CD4-positive, alpha-beta T cell treated with Interleukin-1 beta for 1 hour (primary cell): Measurements from ENCODE around the gene ANKRD34A.

Experiments used
- DNase-seq, 2 donors: peaks; one replicate each; pipeline ENCODE4 v3.0.0-alpha.2; 2020 to 2022

Gene ANKRD34A

DNA sequence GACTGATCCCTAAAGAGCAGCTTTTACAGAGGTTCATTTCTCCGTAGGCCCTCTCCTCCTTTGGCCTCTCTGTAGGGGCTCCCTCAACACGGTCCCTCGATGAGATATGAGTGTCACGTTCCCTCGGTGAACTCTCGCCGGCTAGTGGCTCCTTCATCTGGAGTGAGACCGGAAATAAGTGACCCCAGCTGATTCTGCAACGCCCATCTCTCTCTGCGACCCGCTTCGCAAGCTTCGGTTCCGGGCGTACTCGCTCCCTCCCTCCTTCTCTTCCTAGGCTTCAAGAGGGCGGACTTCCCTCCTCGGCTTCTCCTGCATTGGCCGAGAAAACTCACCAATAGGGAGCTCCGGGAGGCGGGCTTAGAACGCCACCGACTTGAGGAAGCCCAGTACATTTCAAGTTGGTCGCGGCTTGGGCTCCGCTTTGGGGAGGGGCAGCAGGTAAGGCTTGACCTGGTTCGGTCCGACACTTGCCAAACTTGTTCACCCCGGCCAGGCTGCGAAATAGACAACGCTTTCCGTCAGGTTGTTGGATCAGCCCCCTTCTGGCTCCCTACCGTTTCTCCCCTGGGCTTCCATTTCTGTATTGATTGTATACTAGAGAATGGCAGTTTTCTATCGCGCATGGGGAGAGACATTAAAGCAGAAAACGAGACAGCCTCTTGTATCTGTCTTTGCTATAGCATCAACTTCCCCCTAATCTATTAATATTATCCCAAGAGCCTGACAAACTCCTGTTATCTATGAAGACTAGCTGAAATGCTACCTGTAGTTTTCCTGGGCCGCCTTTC is at the start of gene ANKRD34A, which contains the start of gene POLR3GL:
ANKRD34A (minus strand) TSS at position 248 of the 791 bp plus-strand sequence. CDS start 2,816 bp downstream, outside the sequence.
POLR3GL (plus strand) TSS at position 363 of the 791 bp plus-strand sequence. CDS start 10,176 bp downstream, outside the sequence.
- DNase-seq, result peak; percentile 92 to 94

DNA sequence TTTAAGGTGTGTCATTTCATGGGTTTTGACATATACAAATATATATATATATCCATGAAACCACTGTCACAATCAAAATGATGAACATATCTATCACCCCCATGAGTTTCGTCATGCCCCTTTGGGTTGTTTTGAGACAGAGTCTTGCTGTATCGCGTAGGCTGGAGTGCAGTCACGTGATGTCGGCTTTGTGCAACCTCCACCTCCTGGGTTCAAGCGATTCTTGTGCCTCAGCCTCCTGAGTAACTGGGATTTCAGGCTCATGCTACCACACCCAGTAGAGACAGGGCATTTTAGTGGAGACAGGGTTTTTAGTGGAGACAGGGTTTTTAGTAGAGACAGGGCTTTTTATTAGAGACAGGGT is 49.2 kb upstream of the ANKRD34A start:
- no peak for DNase-seq

DNA sequence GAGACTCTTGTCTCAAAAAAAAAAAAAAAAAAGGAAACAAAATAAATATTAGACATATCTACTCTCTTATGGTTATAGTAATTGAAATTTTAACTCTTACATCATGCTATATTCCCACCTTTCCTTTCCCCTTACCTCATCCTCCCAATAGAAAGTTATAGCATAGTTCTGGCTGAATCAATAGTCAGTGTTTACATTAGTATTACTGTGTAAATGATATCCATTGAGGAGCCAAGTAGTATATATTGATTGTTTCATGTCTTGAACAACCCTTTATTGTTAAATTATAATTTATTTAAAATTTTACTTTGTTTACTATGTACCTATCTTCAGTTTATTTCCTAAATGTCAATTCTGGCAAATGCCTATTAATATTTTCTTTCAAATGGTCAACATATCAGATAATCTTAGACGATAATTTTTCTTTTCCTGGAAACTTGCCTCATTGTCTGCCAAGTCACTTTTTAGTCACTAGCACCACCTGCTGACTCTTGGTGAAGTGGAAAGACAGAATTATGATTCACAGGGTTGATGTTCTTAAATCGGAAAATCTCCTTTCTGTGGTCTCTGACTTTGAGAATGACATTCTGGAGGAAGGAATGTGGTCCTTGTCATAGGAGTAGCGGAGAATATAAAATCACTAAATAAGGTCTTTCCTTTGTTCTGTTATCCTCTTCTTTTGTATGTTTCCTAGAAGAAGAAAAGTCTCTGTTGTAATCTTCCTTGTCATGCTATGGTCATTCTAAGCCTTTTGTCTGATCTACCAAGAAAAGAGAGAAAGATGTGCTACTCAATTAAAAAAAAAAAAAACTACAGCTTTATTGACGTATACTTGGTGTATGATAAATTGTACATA is 48.6 kb upstream of the ANKRD34A start:
- DNase-seq, result peak; percentile 58 to 81

DNA sequence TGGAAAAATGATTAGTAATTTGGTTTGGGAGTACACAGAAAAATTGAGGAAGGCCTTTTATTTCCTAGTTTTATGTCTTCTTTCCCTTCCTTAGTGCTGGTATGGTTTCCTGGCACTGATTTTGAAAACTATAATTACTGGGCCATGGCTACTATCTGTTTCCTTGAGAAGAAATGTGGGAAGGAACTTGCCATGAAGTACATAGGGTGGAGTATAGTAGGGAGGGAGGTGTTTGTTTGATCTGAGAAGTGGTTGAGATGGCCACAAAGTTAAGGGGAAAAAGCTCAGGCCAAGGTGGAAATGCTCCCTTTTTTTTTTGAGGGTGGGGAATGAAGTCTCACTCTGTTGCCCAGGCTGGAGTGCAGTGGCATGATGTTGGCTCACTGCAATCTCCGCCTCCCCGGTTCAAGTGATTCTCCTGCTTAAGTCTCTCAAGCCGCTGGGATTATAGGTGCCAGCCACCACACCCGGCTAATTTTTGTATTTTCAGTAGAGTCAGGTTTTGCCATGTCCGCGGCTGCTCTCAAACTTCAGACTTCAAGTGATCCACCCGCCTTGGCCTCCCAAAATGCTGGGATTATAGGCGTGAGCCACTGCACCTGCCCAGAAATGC is 45.9 kb upstream of the ANKRD34A start:
- DNase-seq, result no peak

DNA sequence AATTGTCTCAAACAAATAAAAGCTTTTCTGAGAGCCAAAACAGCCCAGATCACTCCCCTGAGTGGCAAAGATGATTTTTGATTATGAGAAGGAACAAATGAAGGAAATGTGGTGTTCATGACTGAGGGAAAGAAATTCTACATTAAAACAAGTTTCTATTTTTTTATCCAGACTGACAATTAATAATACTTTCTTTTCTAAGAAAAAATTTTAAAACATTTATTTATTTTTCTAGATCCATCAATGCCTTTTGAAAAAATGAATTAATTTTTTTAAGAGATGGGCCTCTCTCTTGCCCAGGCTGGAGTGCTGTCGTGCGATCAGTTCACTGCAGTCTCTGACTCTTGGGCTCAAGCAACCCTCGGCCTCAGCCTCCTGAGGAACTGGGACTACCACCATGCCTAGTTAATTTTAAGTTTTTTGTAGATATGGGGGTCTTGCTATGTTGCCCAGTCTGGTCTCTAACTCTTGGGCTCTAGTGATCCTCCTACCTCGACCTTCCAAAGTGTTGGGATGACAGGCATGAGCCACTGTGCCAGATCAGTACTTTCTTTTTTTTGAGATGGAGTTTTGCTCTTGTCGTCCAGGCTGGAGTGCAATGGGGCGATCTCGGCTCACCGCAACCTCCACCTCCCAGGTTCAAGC is 43.2 kb upstream of the ANKRD34A start:
- DNase-seq, result no peak

DNA sequence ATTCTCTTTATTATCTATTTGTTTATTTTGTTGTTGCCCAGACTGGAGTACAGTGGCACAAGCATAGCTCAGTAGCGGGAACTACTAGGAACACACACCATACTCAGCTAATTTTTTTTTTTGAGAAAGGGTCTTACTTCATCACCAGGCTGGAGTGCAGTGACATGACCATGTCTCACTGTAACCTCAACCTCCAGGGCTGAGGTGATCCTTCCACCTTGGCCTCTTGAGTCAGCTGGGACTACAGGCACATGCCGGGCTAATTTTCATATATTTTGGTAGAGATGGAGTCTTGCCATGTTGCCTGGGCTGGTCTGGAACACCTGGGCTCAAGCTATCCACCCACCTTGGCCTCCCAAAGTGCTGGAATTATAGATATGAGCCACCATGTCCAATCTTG is 37.3 kb upstream of the ANKRD34A start:
- no peak for DNase-seq

DNA sequence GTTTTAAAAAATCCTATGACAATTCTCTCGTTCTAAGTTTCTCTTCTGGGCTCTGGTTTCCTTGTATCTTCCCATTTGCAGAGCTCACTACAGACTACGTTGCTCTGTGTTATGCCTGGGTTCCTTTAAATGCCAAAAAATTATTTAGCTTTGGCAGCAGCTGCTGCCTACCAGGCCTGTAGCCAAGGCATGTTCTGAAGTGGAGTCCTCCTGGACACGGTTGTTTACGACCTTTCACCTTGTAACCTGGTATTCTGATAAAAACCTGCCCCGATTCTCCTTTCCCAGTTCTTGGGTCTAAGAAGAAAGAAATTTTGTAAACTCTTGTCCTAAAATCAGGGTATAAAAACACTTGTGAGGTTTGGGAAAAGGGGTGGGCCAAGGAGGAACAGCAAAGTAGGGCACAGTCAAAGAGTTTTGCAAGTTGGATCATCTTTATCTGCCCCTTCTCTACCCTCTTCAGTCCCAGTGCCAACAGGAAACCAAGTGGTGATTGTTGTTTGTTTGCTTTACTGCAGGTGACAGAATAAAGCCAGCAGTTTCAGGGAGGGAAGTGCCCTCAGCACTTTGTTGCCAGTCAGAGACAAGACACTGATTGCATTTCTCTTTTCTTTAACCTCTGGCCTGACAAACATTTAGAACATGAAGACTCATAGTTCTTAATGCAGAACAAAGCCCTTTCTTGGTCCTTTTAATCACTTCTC is 35.1 kb upstream of the ANKRD34A start:
- DNase-seq, result peak; percentile 46 to 69

DNA sequence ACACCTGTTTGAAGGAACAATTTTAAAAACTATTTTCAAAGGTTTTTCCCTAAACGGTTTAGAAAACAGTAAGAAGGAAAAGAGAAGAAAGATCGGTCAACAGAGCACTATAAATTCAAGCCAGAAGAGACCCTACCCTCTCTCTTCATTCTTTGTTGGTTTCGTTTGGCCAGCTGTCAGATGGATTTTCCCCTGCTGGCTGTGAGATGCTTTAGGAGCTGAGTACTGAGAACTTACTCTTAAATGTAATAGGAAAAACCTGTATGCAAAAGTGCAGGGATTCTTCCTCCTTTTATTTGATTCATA is 33.3 kb upstream of the ANKRD34A start:
- no peak for DNase-seq

DNA sequence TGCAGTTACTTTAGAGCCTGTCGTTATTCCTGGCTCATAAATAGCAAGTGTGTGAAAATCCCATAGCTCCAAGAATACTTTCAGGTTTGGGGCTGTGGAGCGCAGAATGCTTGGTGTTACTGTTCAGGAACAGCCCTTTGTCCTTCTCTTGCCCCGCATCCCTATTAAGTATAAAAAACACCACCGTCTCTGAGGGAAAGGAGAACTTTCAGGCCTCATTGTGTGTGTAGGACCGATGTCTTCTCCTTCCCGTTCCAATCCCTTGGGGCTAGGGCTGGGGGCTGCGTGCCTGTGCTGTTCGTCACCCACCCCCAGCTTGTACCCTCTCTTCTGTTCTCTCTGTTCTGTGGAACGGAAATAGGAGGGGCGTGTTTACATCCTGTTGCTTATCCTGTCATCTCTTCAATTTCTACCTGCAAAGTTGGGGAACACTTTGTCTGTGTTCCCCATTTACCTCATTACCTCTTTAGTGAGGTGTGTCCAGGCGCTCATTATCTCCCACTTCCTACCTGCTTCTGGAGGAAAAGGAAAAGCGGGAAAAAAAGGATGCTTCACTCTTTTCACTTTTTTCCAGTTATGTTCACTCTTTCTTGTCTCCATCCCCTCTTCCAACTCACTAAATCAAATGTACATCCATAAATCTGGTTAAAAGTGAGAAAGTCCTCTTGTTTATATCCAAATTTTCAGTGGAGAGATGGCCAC is 32.8 kb upstream of the ANKRD34A start:
- DNase-seq, result peak; percentile 72 to 73

DNA sequence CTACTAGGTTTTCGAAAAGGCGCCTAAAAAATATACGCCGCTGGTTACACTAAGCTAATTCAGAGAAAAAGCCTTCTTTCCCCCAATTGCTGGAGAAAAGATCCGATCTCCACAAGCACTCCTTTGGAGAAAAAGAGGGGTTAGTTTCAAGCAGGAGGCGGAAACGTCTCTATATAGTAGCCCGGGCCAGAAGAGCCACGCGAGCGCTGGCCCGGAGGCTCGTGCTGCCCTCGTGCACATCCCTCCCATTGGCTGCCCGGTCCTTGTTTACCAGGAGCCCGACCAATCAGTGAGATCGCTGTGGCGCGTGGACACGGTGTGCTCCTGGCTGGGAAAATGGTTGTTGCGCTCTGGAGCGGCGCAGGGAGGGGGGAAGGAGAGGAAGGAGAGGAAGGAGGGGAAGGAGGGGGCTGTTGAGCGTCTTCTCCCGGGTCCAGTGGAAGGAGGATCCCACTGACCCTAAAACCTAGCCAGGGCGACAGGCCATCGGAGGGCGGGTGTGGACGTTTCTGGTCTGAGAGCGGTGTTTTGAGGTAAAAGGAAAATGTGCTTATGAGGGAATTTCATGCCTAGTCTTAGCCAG is 32.1 kb upstream of the ANKRD34A start, which contains the start of gene TXNIP:
TXNIP (minus strand) TSS at position 147 of the 583 bp plus-strand sequence. CDS start 313 bp downstream, outside the sequence.
- peak; percentile 94 to 96 for DNase-seq

DNA sequence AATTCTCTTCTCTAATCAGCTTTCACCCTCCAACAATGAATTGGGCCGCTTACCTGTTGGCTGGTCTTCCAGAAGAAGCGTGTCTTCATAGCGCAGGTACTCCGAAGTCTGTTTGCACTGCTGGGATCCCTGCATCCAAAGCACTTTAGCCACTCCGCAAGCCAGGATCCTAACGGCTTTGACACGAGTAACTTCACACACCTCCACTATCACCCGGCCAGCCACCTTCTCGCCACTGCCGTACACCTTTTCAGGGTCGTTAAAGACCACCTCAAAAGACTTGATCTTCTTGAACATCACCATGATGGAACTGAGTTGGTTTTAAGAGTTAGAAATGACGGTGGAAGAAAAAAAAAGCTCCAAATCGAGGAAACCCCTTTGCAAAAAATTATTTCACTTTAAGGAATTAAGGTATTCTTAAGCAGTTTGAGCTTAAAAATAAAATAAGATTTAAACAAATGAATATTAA is 31.6 kb upstream of the ANKRD34A start:
- no peak for DNase-seq

DNA sequence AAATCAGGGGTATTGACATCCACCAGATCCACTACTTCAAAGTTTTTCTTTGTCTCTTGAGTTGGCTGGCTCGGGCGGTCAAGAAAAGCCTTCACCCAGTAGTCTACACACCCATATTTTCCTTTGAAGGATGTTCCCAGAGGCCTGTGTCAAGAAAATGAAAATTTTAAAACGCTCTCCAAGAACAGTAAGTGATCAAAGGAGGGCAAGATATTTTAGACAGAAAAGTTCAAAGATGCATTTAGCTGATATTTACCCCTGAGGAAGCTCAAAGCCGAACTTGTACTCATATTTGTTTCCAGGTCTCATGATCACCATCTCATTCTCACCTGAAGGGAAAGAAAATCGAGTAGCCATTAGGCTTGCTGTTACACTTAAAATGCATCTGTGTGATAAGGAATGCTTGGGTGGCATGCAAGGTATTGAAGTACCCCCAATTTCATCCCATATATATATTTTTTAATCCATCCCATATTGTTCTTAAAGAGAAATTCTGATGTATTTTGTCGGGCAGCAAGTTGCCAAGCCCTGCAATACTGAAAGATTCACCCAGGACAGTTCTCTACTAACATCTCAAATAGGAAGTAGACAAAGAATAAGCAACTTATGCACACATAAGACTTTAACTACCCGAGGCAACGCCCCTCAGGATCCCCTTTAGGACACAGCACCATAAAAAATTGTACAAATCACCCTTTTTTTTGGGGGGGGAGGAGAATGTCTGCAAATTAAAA is 30.9 kb upstream of the ANKRD34A start:
- DNase-seq, result no peak

DNA sequence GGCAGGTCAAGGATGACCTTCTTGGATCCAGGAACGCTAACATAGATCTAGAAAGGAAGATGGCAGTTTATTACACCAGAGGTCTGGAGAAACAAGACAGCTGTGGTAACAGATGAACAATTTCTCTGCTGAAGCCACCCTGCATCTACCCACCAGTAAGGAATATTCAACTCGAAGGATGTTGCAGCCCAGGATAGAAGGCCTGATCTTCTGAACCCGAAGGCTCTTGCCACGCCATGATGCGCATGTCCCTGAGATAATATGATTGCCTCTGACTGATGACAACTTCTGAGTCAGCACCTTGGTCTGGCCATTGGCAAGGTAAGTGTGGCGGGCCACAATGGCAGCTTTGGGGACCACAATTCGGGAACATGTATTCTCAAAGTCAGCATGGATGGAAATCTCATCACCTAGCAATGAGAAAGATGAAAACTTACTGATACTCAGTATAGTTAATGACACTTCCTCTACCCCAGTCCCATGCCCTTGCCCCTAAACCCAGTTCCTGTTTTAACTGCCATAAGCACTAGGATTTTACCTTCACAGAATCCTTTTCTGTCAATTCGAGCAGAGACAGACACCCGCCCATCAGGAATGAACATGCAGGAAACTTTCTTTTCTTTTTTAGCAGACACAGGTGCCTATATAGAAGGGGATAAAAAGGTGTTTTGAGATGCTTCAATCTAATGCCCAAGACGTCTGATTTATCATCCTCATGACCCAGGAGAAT is 30.2 kb upstream of the ANKRD34A start:
- DNase-seq, result peak in 1 of 2 donors; percentile 32

DNA sequence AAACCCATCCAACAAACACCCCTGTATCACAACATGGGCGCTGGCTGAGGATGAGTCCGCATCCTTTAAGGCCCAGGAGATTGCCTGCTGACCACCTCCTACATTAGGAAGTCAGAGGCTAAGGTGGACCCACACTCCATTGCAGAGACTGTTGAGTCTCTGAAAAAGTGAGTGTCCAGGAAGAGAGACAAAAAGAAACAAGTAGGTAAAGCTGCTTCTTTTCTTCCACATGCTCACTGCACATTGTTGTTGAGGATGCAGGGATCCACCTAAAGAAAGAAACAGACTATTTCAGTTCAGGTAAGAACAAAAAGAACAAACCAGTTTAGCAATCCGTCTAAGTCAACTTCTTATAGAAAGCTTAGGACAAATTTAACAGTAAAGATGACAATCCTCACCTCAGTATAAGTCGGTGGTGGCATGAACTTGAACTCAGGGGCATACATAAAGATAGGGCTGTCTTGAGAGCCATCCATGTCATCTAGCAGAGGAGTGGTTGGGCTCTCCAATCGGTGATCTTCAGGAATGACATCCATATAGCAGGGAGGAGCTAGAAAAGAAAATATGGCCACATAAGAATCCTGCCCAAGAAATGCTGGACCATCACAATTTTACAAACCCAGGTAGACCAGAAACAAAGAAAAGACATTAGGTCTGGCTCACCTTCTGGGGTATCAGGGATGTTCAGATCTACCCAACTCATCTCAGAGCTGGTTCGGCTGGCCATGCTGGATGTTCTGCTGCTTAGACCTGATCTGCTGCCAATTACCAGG is 29.4 kb upstream of the ANKRD34A start:
- DNase-seq, result no peak

DNA sequence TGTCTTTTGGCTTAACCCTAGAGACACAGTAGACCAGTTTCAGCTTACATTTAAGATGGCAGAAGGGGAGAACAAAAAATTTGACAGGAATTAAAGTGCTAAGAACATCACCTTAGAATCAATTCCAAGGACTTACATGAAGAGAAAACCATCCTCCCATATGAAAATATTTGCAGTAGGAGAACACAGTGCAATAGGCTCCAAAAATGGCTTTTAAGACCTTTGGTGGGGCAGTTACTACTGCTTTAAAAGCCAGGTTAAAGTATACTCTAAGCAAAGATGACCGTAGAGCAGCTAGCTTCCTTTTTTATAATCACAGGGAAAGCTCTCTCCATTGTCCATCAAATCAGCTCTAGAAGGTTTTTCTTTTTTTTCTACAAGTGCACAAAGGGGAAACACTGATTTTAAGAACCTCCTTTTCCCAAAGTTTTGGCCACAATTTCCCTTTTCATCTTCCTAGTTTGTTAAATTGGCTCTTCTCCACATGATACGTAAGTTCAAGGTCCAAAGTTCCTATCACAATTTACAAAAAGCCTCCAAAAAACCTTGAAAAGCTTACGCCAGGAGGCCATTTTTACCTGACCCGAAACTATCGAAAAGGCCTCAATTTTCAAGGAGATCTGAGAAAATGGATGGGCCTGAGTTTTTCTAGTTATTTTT is 28.7 kb upstream of the ANKRD34A start:
- DNase-seq, result no peak

DNA sequence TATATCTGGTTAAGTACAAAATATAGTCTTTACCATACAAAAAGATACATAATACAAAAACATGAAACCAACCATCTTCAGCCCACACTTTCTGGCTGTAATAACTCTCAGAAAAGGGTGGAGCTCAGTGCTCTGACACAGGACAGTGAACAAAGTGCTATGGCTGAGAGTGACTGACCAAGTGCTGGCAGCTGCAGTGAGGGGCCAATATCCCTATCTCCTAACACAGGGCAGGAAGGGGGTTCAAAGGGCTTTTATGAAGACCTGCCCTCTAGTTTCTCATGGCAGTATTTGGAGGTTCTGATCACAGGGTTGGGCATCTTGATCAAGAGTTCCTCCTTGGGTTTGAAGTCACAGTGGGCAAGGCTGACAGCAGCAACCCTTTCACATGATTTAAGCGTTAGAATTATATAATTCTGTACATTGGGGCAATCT is 28.1 kb upstream of the ANKRD34A start:
- no peak for DNase-seq

DNA sequence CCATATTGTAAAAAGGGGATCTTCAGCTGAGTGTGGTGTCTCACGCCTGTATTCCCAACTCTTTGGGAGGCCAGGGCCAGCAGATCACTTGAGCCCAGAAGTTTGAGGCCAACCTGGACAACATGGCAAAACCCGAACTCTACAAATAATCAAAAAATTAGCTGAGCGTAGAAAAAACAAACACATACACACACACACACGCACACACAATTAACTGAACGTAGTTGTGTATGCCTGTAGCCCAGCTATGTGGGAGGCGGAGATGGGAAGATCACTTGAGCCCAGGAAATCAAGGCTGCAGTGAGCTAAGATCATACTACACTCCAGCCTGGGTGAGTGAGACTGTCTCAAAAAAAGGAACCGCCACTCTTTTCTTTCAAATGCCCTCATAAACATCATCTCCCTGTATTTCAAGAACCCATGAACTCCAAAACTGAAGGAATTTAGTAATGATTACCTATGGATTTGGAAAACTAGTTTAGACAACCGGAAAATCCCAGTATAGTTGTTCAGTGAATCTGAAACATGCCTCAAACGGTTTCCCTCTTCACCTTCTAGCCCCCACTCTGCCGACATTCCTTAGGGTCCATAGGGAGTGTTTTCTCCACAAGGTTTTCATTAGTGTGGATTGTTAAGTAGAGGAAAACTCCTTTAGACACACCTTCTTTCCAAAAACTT is 27.5 kb upstream of the ANKRD34A start:
- peak in 1 of 2 donors; percentile 32 for DNase-seq
